ENCODE results near the gene ASZ1.
A peak's percentile ranks its signal among the peaks of the same experiment; 100 is the strongest.

The ASZ1 gene

DNA sequence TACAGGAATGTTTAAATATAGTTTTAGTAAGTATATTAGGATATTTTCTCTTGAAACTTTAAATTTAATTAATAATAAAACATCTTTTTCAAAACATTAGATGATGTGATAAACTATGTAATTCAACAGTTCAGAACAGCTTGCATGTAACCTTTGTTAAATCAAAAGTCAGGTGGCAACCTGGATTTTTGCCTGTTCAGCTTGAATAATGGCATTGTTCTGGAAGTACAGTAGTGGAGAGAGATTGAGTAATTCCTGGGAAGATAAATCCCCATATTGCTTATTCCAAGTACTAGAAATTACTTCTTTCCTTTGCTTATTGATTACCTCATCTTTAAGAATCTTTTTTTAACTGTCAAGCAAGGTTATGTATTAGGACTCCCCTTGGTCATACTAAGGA is 32.4 kb upstream of the ASZ1 start:
- H3K4me3 Mint-ChIP-seq, result no peak overlapping the region
- H3K27me3 Mint-ChIP-seq (ENCODE audit: low read depth), result no peaks in the 10 kb centered on the region
- TF ChIP-seq CTCF (IDR thresholded peaks at IDR 0.05; ENCODE audit: unreplicated experiment in 3 of 3), result no peak
- H3K4me1 Mint-ChIP-seq, result no peaks in the 10 kb centered on the region
- H3K36me3 Mint-ChIP-seq (ENCODE audit: low read depth), result no peaks in the 10 kb centered on the region
- H3K27ac Mint-ChIP-seq, result no peak overlapping the region
- H3K9me3 Mint-ChIP-seq, result peaks cover 7% of the 10 kb centered on the region

DNA sequence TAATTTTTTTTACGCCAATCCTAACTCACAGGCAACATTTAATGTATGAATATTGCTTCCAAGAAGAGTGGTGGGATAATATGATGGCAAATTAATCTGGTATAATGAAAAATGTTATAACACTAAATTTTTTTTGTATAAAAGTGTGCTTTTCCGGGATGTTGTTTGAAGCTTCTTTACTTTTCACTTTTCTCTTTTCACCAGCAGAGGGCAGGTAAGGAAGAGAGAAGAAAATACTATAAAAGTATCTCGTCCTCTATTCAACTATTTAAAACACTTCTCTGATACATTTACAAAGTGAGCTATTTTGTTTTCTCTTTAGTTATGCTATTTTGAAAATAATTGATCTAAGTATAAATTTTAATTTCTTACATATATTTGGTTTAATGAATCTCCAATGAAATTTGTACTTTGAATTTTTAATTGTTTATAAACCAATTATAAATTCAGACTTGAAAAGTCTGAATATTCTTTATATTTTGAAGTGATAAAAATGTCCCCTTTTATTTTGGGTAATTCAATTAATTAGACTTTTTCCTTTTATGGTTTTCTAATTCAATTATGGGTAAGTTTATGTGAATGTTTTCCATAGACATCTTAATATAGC is 31.8 kb upstream of the ASZ1 start:
- Mint-ChIP-seq H3K27ac (no peak overlapping the region), H3K27me3 (ENCODE audit: low read depth) (no peaks in the 10 kb centered on the region), H3K4me1 (no peaks in the 10 kb centered on the region), H3K9me3 (peaks cover 7% of the 10 kb centered on the region), H3K4me3 (no peak overlapping the region), H3K36me3 (ENCODE audit: low read depth) (no peaks in the 10 kb centered on the region)
- TF ChIP-seq CTCF (IDR thresholded peaks at IDR 0.05; ENCODE audit: unreplicated experiment in 3 of 3), result peak; percentile 61 to 83 (median 66)

DNA sequence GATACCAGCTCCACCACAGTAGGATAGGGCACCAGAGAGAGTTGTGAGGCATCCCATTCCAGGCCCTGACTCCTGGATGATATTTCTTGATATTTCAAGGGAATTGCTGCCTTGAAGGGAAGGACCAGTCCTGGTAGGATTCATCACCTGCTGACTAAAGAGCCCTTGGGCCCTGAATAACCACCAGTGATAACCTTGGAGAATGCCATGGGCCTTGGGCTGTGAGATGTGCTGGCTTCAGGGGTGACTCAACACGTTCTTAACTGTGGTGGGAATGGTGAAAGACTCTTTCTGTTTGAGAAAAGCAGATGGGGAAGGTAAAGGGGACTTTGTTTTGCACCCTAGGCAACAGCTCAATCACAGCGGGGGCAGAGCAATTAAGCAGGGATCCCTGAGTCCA is 21.4 kb upstream of the ASZ1 start:
- Mint-ChIP-seq H3K4me1 (no peaks in the 10 kb centered on the region), H3K36me3 (ENCODE audit: low read depth) (no peaks in the 10 kb centered on the region), H3K27me3 (ENCODE audit: low read depth) (peaks cover 5% of the 10 kb centered on the region), H3K27ac (no peak overlapping the region), H3K9me3 (peaks cover 22% of the 10 kb centered on the region), H3K4me3 (no peak overlapping the region)
- TF ChIP-seq CTCF (IDR thresholded peaks at IDR 0.05; ENCODE audit: unreplicated experiment in 3 of 3), result no peak

DNA sequence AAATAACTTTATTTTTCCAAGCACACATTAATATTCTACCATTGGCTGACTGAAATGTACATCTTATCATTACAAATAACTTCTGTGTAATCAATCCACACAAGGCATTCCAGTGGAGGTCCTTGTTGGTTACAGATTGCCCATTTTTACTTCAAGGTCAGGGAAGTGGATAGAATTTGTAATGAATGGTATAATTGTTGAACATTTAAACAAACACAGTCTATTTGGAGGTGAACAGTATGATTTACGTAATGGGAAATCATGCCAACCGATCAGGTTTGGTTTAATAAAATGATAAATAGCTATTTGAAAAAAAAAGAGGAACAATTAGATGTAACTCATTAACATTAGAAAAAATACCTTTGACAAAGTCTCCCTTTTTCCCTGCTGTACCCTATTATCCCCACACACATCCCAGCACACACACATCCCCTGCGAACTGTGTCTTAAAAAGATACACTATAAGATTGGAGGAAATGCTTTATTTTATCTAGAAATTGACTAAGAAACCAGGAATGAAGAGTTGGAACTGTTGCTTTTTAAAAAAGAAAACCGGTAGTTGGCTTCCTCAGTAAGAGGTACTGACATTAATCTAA is 19.0 kb upstream of the ASZ1 start:
- H3K27ac Mint-ChIP-seq, result no peak overlapping the region
- H3K27me3 Mint-ChIP-seq (ENCODE audit: low read depth), result peaks cover 9% of the 10 kb centered on the region
- no peak overlapping the region for H3K4me3 Mint-ChIP-seq
- peaks cover 13% of the 10 kb centered on the region for H3K9me3 Mint-ChIP-seq
- H3K4me1 Mint-ChIP-seq, result no peaks in the 10 kb centered on the region
- no peak for TF ChIP-seq CTCF (IDR thresholded peaks at IDR 0.05; ENCODE audit: unreplicated experiment in 3 of 3)
- H3K36me3 Mint-ChIP-seq (ENCODE audit: low read depth), result no peaks in the 10 kb centered on the region

- no peaks in the 10 kb centered on the region for H3K4me1 Mint-ChIP-seq
Measured at GRCh38 chr7:117445206-117445605, 17.9 kb upstream of the ASZ1 start.

More at GRCh38 chr7:117445206-117445605, 17.9 kb upstream of the ASZ1 start:
- peaks cover 3% of the 10 kb centered on the region for H3K36me3 Mint-ChIP-seq (ENCODE audit: low read depth)
- TF ChIP-seq CTCF (IDR thresholded peaks at IDR 0.05; ENCODE audit: unreplicated experiment in 3 of 3), result no peak
- peaks cover 10% of the 10 kb centered on the region for H3K9me3 Mint-ChIP-seq
- no peak overlapping the region for H3K4me3 Mint-ChIP-seq
- H3K27me3 Mint-ChIP-seq (ENCODE audit: low read depth), result peaks cover 9% of the 10 kb centered on the region
- no peak overlapping the region for H3K27ac Mint-ChIP-seq
